ENCODE results near the gene PARD3.

The PARD3 gene

DNA sequence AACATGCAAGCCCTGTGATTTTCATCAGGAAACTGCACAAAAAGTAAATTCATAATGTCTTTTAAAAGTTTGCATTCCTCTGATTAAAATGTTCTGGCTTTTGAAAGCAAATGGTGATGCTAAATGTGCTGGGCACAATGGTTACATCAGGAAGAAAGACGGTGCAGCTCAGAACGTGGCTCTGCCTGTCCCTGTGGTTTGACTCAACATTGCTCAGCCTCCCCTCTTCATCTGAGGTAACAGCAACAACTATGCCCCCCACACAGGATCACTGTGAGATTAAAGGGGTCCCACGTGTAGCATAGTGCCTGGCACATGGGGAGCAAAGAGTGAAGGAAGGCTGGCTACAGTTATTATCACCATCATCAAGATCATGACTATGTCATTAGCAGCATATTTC lies 44.0 kb downstream of the PARD3 start:
- no peak for DNase-seq (ENCODE audit: low read depth)
- no peak overlapping the region for H3K4me3 ChIP-seq (ENCODE audit: control insufficient read depth, low read depth, low read length)
- TF ChIP-seq, protein P1, sequence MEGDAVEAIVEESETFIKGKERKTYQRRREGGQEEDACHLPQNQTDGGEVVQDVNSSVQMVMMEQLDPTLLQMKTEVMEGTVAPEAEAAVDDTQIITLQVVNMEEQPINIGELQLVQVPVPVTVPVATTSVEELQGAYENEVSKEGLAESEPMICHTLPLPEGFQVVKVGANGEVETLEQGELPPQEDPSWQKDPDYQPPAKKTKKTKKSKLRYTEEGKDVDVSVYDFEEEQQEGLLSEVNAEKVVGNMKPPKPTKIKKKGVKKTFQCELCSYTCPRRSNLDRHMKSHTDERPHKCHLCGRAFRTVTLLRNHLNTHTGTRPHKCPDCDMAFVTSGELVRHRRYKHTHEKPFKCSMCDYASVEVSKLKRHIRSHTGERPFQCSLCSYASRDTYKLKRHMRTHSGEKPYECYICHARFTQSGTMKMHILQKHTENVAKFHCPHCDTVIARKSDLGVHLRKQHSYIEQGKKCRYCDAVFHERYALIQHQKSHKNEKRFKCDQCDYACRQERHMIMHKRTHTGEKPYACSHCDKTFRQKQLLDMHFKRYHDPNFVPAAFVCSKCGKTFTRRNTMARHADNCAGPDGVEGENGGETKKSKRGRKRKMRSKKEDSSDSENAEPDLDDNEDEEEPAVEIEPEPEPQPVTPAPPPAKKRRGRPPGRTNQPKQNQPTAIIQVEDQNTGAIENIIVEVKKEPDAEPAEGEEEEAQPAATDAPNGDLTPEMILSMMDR (conservative IDR thresholded peaks at IDR 0.05; ENCODE audit: control insufficient read depth, insufficient read depth, low read depth, low read length): no peak

DNA sequence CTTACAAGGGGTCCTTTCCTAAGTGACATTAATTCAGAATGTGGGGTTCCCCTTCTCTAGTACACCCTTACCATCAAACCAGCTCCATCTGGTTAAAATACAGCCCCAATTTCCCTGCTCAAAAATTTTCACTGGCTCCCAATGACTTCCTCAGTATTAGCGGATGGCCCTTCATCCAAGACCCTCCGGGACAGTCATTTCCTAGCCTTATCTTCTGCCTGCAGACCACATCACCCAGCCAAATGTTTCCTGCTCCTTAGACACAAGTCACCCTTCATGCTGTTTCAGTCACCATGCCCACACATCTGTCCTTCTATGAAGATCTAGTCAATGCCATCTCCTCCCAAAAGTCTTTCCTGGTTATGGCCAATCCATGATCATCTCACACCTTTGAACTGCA lies 45.2 kb downstream of the PARD3 start:
- TF ChIP-seq, protein P1 (conservative IDR thresholded peaks at IDR 0.05; ENCODE audit: control insufficient read depth, insufficient read depth, low read depth, low read length): no peak
- no peak for DNase-seq (ENCODE audit: low read depth)
- no peak overlapping the region for H3K4me3 ChIP-seq (ENCODE audit: control insufficient read depth, low read depth, low read length)

DNA sequence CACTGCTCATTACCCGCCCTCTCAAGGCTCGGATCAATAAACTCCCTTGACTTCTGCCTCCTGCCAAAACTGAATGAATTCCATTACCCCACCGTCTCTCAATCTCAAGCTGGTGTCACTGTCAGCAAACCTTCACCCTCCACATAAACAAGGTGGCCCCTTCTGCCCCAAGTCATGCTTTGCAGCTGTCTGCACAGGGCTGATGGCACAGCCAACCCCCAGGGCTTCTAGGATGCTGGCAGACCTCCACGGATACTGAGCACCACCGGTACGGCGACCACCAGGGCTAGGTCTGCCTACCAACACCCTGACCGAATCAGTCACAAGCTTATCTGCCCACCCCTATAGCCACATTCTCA lies 46.1 kb downstream of the PARD3 start:
- no peak overlapping the region for H3K4me3 ChIP-seq (ENCODE audit: control insufficient read depth, low read depth, low read length)
- DNase-seq (ENCODE audit: low read depth): no peak
- TF ChIP-seq, protein P1 (conservative IDR thresholded peaks at IDR 0.05; ENCODE audit: control insufficient read depth, insufficient read depth, low read depth, low read length): no peak

DNA sequence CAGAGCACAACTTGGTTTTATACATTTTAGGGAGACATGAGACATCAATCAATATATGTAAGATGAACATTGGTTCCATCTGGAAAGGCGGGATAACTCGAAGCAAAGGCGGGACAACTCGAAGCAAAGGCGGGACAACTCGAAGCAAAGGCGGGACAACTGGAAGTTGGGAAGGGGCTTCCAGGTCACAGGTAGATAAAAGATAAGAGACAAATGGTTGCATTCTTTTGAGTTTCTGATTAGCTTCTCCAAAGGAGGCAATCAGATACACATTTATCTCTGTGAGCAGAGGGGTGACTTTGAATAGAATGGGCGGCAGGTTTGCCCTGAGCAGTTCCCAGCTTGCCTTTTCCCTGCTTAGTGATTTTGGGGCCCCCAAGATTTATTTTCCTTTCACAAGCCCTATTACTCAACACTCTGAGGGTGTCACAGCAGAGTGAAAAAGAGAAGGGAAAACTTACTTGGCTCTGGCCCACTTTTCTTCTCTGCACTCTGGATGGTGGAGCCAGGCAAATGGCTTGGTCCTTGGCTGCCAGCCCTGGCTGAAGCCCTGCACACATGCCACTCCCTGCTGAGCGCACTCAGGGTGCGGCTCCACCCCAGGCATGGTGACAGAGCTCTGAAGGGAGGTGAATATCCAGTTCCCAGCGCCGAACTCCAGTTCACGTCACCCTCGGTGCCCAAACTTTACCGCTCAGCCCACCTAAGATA lies 46.7 kb downstream of the PARD3 start:
- peak; percentile 54 for DNase-seq (ENCODE audit: low read depth)

DNA sequence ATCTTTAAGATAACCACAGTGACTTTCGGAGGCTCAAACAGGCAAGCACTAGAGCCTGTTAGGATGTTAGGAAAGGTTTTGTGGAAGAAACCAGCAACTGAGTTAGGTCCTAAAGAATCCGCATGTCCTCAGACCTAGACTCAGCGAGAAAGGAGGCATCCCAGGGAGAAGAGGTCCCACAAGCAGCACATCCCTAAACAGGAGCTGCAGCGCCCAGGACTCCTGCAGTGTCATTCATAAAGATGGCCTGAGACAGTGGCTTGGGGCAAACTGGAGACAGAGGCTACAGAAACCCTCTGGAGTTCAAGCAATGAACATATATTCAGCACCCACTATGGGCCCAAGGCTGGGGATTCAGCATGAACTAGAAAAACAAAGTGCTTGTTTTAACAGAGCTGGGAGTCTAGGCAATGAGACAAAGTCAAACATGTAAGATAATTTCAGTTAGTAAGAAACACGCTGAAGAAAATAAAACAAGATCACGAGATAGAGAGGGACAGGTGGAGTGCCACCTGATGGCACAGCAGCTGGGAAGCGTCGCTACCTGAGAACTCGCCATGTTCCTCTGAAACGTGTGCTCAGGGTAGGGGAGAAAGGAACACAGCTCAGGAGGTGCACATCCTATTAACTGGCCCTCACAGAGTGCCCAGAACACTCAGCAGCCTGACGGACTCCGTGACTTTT lies 48.1 kb downstream of the PARD3 start:
- TF ChIP-seq, protein P1 (conservative IDR thresholded peaks at IDR 0.05; ENCODE audit: control insufficient read depth, insufficient read depth, low read depth, low read length): no peak
- DNase-seq (ENCODE audit: low read depth): no peak
- H3K4me3 ChIP-seq (ENCODE audit: control insufficient read depth, low read depth, low read length): no peak overlapping the region

More for the DNA sequence above, 46.7 kb downstream of the PARD3 start:
- TF ChIP-seq, protein P1 (conservative IDR thresholded peaks at IDR 0.05; ENCODE audit: control insufficient read depth, insufficient read depth, low read depth, low read length): no peak
- H3K4me3 ChIP-seq (ENCODE audit: control insufficient read depth, low read depth, low read length): no peak overlapping the region

DNA sequence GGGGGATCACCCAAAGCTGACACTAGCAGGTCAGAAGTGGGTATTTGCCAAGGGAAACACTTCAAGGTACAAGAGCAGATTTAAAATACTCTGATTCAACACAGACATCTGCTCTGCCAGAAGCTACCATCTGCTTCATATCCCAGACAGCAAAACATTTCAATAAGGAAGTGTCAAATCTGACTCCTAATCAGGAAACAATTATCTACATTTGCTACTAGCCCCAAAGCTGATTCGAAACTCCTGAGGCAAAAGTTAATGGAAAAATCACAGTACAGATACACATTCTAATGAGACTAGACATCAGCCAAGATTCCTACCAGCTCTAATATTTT lies 48.9 kb downstream of the PARD3 start:
- no peak for DNase-seq (ENCODE audit: low read depth)
- no peak overlapping the region for H3K4me3 ChIP-seq (ENCODE audit: control insufficient read depth, low read depth, low read length)
- TF ChIP-seq, protein P1 (conservative IDR thresholded peaks at IDR 0.05; ENCODE audit: control insufficient read depth, insufficient read depth, low read depth, low read length): no peak

All from fibroblast of mammary gland (primary cell).